Subcutaneous adipose tissue (tissue), 4 donors: ENCODE data around the gene KRTAP10-2. TPM values are rescaled to one million over a fixed set of nuclear protein-coding genes. Genes with fewer than 3 reads are reported as not detected.

Experiments used
- total RNA-seq, 4 donors: library from RNA; depleted of rRNA; stranded (reverse); fragments of >200 nt; gene quantifications; one replicate each; pipeline ENCODE4 v1.1.0, GENCODE V29; 2016
- TF ChIP-seq, protein P1 (sequence below): fragments of 450-650 bp; IDR thresholded peaks from one replicate; pipeline ENCODE4 v1.5.1; 2016; ENCODE audit warnings: low read depth, mild to moderate bottlenecking, control low read depth, antibody characterized with exemption, moderate library complexity

KRTAP10-2 gene
- total RNA-seq, 4 donors from 2014 or later = not detected

DNA sequence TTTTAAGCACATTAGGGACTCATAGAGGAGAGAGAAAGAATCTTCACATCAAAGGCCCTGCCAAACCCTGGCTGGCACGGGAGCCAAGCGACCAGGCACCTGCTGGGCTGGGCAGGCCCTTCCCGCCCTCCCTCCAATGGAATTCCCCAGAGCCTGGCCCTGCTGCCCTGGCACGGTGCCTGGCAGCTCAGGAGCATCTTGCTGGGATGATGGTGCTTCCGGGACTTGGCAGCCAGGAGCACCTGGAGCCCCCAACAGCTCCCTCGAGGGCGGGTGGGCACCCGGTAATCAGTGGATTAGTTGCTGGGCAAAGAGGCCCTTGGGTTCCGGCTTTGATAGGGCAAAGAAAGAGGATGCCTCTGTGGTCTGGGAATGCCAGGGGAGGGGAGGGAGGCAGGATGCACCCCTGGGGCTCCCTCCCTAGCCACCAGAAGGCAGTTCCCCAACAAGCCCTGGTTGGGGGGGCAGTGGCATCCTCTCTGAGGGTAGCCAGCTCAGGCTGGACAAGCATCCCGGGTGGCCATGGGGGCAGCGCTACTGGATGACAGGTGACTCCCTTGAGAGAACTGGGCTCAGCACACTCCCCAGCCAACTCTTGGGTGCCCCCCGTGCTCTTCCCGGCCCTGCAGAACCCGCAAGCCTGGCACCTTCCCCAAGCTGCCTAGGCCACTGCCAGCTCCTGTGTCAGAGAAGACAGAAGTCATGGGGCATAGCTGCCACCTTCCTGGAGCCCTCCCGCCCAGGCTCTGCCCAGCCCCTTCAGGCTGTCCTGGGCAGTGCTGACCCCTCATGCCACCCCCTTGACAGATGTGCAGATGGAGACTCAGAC, 37.7 kb downstream of the KRTAP10-2 start:
- TF ChIP-seq, protein P1, sequence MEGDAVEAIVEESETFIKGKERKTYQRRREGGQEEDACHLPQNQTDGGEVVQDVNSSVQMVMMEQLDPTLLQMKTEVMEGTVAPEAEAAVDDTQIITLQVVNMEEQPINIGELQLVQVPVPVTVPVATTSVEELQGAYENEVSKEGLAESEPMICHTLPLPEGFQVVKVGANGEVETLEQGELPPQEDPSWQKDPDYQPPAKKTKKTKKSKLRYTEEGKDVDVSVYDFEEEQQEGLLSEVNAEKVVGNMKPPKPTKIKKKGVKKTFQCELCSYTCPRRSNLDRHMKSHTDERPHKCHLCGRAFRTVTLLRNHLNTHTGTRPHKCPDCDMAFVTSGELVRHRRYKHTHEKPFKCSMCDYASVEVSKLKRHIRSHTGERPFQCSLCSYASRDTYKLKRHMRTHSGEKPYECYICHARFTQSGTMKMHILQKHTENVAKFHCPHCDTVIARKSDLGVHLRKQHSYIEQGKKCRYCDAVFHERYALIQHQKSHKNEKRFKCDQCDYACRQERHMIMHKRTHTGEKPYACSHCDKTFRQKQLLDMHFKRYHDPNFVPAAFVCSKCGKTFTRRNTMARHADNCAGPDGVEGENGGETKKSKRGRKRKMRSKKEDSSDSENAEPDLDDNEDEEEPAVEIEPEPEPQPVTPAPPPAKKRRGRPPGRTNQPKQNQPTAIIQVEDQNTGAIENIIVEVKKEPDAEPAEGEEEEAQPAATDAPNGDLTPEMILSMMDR = no peak

DNA sequence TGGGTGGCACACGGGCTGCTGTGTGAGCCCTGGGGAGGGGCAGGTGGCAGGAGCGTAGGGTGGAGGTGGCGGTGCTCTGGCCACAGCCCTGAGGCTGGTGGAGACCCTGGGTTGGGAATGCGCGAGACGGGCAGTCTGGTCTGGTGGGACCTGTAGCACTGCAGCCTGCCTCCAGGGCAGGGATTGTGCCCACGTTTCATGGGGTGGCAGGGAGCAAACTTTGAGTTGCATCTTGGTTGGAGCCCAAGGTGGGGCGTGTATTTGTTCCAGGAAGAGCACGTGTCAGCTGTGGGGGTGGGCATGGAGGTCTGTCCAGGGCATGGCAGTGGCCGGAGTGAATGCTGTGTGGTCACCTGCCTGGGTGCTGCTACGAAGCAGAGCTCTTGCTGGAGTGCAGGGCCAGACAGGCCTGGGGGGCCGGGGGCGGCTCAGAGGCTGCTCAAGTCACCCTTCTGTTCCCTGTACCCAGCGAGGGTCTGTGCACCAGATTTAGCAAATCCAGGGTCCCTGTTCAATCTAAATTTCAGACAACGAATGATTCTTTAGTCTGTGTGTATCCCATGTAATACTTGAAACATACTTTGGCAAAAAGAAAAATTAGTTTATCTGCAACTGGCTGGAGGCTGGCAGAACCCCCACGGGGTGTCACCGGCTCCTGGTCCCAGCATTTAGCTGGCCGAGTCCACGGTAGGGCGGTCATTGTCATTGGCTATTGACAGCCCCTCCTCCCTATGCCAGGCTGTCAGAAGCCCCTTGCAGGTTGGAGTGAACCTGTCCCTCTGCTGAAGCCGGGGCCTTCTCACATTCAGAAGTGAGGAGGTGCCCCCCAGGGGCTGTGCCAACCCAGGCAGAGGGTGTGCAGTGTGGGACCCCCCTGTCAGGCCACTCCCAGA, 38.6 kb downstream of the KRTAP10-2 start:
- TF ChIP-seq, protein P1 = no peak

DNA sequence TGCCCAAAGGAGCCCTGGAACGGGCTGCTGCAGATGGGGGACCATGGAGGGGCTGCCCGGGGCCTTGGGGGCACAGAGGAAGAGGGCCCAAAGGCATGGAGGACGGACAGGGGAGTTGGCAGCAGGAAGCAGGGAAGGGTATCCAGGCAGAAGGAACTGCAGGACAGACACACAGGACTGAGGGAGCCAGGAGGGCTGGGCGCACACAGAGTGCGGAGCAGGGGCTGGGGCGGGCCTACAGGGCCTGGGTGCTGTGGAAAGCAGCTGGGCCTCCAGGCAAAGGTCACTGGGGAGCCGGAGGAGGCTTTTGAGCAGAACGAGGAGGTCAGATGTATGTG, 39.4 kb downstream of the KRTAP10-2 start:
- TF ChIP-seq, protein P1 = no peak

DNA sequence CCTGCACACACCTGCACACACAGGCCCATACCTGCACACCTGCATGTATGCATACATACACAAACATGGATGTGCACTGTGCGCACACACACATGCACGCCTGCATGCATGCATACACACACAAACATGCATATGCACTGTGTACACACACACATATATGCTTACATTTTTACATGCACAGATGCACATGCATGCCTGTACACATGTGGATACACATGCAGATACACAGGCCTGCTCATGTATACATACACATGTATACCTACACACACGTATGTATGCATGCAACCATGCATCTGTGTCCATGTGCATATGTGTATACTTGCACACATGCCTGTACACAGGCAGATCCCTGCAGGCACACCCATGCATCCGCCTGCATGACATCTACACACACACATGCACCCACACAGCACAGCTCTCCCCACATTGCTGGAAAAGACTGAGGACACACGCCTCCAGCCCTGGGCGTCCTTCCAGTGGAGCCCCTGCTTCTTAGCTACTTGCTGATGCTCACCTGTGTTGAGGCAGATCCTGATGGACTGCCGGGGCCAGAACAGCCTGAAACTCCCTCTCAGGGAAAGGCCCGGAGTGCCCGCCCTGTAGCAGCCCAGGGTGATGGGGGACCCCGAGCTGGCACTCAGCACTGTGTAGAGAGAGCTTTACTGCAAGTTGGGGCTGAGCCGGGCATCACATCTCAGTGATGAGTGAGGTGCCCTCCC, 39.9 kb downstream of the KRTAP10-2 start:
- TF ChIP-seq, protein P1 = no peak

DNA sequence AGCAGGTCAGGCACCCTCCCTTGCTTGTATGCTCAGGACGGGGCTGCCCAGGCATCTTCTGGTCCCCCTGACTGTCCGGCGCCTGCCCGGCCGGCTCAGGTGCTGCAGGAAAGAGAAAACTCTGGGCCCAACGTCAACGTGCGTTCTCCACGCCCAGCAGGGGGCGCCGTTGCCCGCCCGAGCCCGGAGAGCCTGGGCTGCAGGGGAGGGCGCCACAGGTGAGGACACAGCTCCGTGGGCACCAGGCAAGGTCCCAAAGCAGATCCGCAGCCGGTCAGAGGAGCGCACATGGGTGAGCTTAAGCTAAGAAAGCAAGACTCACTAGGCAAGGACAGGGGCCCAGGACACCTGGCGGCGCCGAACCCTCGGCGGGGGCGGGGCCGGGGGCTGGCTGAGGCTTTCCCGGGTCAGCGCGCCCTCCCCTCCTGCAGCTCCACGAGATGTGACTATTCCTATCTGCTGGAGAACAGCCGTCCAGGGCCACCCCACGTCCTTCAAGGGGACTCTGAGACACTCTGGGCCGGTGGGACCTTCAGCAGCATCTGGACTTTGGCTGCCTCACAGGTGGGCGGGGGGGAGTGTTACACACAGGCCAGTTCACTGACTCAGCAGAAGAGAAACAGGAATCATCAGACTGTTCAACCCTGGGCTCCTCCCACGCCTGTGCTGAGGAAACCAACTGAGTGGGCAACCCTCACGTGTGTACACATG, 40.6 kb downstream of the KRTAP10-2 start:
- TF ChIP-seq, protein P1 = no peak

DNA sequence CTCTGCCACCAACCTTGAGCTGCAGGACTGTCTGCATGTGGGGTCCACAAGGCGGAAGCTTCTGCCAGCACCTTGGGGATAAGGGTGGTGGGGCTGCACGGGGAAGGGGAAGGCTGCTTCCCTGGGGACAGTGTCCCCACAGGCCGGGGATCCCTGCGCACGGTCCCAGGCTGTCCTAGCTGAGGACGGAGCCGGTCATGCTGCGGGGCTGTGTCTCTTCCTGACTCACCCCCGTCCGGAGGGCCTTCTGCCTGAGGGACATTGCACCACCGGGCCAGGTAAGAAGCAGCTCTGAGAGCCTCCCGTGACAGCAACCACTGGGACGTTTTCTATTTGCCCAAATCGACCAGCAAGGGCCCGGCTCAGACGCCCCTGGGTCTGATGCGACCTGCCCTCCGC, 41.2 kb downstream of the KRTAP10-2 start:
- TF ChIP-seq, protein P1 = no peak
